Erythroblast (primary cell): ENCODE measurements around the gene C1GALT1C1.
A peak's percentile ranks its signal among the peaks of the same experiment; 100 is the strongest.

Source experiments
- DNase-seq, 2 experiments: peaks; one replicate each; lab custom pipeline; 2025; lab: John Stamatoyannopoulos, UW
- GATA1 ChIP-seq: IDR thresholded peaks from 2 replicates; pipeline ENCODE4 v1.6.1; 2011; ENCODE audit warnings: low read depth, mild to moderate bottlenecking, control low read depth, low read length, moderate library complexity
- POLR2A ChIP-seq: IDR thresholded peaks from 2 replicates; pipeline ENCODE4 v1.6.1; 2011; ENCODE audit warnings: mild to moderate bottlenecking, low read length

Gene C1GALT1C1

GRCh38 chrX:120617996-120618630, 11.7 kb downstream of the C1GALT1C1 start:
- no peak for DNase-seq
- TF ChIP-seq POLR2A, result no peak
- no peak for TF ChIP-seq GATA1

- no peak for DNase-seq
- TF ChIP-seq POLR2A (no peak), GATA1 (no peak)
Observed at GRCh38 chrX:120614816-120615215, 15.0 kb downstream of the C1GALT1C1 start.

- no peak for TF ChIP-seq GATA1
- TF ChIP-seq POLR2A, result no peak
- no peak for DNase-seq
Observed at GRCh38 chrX:120612086-120612485, 17.8 kb downstream of the C1GALT1C1 start.

- peak; percentile 31 to 47 for DNase-seq
Observed at GRCh38 chrX:120604361-120604782, 25.5 kb downstream of the C1GALT1C1 start.

GRCh38 chrX:120603707-120604360, 26.0 kb downstream of the C1GALT1C1 start, which contains the start of gene MCTS1:
TSS of gene MCTS1 (plus strand) at chrX:120604101. CDS start at chrX:120604237, 136 bp downstream.
- TF ChIP-seq POLR2A (peak; percentile 72), GATA1 (no peak)
- DNase-seq, result peak; percentile 87 to 90

More at GRCh38 chrX:120604361-120604782, 25.5 kb downstream of the C1GALT1C1 start:
- peak; percentile 2 for TF ChIP-seq POLR2A
- TF ChIP-seq GATA1, result no peak

GRCh38 chrX:120585702-120586101, 44.2 kb downstream of the C1GALT1C1 start:
- TF ChIP-seq GATA1 (no peak), POLR2A (no peak)
- no peak for DNase-seq
